ENCODE measurements around the gene GAD2. TPM values are rescaled to one million over a fixed set of nuclear protein-coding genes. Genes with fewer than 3 reads are reported as not detected.

The GAD2 gene
- polyA plus RNA-seq, 1 of the 3 experiments (the other 2 are of a cell fraction), result not detected

DNA sequence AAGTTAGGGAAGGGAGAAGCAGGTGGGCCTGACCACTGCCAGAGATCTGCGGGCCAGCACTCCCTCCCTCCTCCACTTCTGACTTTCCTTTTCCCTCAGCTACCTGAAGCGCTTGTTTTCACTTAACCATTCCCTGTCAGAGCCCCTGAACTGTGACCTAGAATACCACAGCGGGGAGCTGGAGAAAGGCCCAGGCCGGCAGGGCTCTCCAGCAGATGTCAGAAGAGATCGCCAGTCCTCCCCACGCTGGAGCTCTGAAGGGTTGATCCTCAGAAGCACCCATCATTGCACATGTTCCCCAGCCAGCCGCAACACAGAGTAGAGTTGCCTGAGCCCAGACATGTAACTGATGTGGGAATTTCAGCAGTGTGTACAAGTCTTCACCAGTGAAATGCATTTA, 44.4 kb upstream of the GAD2 start (continued):
- TF ChIP-seq FOXJ3 (CRISPR knock-in tag; IDR thresholded peaks at IDR 0.05), result no peak
- no peak for TF ChIP-seq YY1 (IDR thresholded peaks at IDR 0.05; ENCODE audit: low read depth)

DNA sequence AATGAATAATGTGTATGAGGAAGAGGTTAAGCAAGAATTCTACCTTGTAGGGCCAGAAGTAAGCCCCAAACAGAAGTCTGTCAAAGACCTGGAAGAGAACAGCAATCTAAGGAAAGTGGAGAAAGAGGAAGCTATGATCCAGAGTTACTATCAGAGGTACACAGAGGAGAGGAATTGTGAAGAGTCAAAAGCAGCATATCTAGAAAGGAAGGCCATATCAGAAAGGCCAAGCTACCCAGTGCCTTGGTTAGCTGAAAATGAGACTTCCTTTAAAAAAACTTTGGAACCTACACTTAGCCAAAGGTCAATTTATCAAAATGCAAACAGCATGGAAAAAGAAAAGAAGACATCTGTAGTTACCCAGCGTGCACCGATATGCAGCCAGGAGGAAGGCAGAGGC, 42.7 kb upstream of the GAD2 start:
- Histone ChIP-seq H3K27me3 (ENCODE audit: insufficient read depth) (no peaks in the 10 kb centered on the region), H4K20me1 (ENCODE audit: insufficient read depth) (no peaks in the 10 kb centered on the region), H3F3A (replicated peaks; ENCODE audit: insufficient read depth) (no peaks in the 10 kb centered on the region), H3K4me3 (ENCODE audit: low read depth in 2 of 2, low read length in 1 of 2) (no peak overlapping the region), H3K9me3 (no peaks in the 10 kb centered on the region), H3K79me2 (ENCODE audit: insufficient read depth) (no peaks in the 10 kb centered on the region), H3K9me2 (no peaks in the 10 kb centered on the region), H3K4me2 (no peak overlapping the region), H3K9ac (no peak overlapping the region), H2AFZ (ENCODE audit: low read depth) (no peak overlapping the region), H3K27ac (ENCODE audit: low read depth in 2 of 2, low read length in 1 of 2) (no peak overlapping the region), H3K36me3 (replicated peaks in 1 of 2; ENCODE audit: control insufficient read depth in 1 of 2, insufficient read depth in 2 of 2, low read length in 1 of 2) (no peaks in the 10 kb centered on the region), H3K4me1 (ENCODE audit: control insufficient read depth in 1 of 2, insufficient read depth in 2 of 2, low read depth in 1 of 2, low read length in 1 of 2) (no peaks in the 10 kb centered on the region)
- TF ChIP-seq, protein P1, sequence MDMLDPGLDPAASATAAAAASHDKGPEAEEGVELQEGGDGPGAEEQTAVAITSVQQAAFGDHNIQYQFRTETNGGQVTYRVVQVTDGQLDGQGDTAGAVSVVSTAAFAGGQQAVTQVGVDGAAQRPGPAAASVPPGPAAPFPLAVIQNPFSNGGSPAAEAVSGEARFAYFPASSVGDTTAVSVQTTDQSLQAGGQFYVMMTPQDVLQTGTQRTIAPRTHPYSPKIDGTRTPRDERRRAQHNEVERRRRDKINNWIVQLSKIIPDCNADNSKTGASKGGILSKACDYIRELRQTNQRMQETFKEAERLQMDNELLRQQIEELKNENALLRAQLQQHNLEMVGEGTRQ (IDR thresholded peaks at IDR 0.05; ENCODE audit: borderline replicate concordance, low read depth, low read length), result no peak
- TF ChIP-seq CHD2 (IDR thresholded peaks at IDR 0.05; ENCODE audit: low read length, partially characterized antibody) (no peak), MEF2A (IDR thresholded peaks at IDR 0.05; ENCODE audit: borderline replicate concordance, low read depth) (no peak), YY1 (IDR thresholded peaks at IDR 0.05; ENCODE audit: low read depth) (no peak), POLR2AphosphoS5 (IDR thresholded peaks at IDR 0.05; ENCODE audit: low read depth, low read length) (no peak), FOXM1 (IDR thresholded peaks at IDR 0.05; ENCODE audit: low read depth) (no peak), RXRA (IDR thresholded peaks at IDR 0.05; ENCODE audit: borderline replicate concordance, low read depth) (no peak), NFIC (IDR thresholded peaks at IDR 0.05; ENCODE audit: borderline replicate concordance) (no peak), SIN3A (IDR thresholded peaks at IDR 0.05; ENCODE audit: borderline replicate concordance, low read depth, low read length) (no peak), TCF12 (IDR thresholded peaks at IDR 0.05) (no peak), EP300 (IDR thresholded peaks at IDR 0.05; ENCODE audit: borderline replicate concordance in 1 of 2, low read depth in 1 of 2, low read length in 1 of 2) (no peak), MXI1 (IDR thresholded peaks at IDR 0.05; ENCODE audit: low read depth, low read length) (no peak)
- TF ChIP-seq, protein P2, sequence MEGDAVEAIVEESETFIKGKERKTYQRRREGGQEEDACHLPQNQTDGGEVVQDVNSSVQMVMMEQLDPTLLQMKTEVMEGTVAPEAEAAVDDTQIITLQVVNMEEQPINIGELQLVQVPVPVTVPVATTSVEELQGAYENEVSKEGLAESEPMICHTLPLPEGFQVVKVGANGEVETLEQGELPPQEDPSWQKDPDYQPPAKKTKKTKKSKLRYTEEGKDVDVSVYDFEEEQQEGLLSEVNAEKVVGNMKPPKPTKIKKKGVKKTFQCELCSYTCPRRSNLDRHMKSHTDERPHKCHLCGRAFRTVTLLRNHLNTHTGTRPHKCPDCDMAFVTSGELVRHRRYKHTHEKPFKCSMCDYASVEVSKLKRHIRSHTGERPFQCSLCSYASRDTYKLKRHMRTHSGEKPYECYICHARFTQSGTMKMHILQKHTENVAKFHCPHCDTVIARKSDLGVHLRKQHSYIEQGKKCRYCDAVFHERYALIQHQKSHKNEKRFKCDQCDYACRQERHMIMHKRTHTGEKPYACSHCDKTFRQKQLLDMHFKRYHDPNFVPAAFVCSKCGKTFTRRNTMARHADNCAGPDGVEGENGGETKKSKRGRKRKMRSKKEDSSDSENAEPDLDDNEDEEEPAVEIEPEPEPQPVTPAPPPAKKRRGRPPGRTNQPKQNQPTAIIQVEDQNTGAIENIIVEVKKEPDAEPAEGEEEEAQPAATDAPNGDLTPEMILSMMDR (IDR thresholded peaks at IDR 0.05), result no peak
- TF ChIP-seq, protein P3, sequence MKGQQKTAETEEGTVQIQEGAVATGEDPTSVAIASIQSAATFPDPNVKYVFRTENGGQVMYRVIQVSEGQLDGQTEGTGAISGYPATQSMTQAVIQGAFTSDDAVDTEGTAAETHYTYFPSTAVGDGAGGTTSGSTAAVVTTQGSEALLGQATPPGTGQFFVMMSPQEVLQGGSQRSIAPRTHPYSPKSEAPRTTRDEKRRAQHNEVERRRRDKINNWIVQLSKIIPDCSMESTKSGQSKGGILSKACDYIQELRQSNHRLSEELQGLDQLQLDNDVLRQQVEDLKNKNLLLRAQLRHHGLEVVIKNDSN (IDR thresholded peaks at IDR 0.05; ENCODE audit: borderline replicate concordance, low read depth), result no peak
- TF ChIP-seq, protein P4, sequence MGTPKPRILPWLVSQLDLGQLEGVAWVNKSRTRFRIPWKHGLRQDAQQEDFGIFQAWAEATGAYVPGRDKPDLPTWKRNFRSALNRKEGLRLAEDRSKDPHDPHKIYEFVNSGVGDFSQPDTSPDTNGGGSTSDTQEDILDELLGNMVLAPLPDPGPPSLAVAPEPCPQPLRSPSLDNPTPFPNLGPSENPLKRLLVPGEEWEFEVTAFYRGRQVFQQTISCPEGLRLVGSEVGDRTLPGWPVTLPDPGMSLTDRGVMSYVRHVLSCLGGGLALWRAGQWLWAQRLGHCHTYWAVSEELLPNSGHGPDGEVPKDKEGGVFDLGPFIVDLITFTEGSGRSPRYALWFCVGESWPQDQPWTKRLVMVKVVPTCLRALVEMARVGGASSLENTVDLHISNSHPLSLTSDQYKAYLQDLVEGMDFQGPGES (IDR thresholded peaks at IDR 0.05; ENCODE audit: low read depth, low read length), result no peak
- TF ChIP-seq, protein P5, sequence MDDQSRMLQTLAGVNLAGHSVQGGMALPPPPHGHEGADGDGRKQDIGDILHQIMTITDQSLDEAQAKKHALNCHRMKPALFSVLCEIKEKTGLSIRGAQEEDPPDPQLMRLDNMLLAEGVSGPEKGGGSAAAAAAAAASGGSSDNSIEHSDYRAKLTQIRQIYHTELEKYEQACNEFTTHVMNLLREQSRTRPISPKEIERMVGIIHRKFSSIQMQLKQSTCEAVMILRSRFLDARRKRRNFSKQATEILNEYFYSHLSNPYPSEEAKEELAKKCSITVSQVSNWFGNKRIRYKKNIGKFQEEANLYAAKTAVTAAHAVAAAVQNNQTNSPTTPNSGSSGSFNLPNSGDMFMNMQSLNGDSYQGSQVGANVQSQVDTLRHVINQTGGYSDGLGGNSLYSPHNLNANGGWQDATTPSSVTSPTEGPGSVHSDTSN (IDR thresholded peaks at IDR 0.05), result no peak
- ChIA-PET POLR2A (no interaction called here), CTCF (no interaction called here)
- DNase-seq, result no peak
- 20% methylated on average over 2 of the region's 2 CpGs for WGBS (ENCODE audit: low lambda C conversion rate)
